ENCODE measurements around the gene LILRB5. TPM values are rescaled to one million over a fixed set of nuclear protein-coding genes. Genes with fewer than 3 reads are reported as not detected.
"Not testable (repeated sequence)": the region's sequence is repeated elsewhere in the genome, so short reads cannot be mapped to it uniquely, and the experiment has no call there.

The LILRB5 gene
- total RNA-seq, 4 donors from 2014 or later, result 8.3 to 49.5 (median 17.0) TPM

DNA sequence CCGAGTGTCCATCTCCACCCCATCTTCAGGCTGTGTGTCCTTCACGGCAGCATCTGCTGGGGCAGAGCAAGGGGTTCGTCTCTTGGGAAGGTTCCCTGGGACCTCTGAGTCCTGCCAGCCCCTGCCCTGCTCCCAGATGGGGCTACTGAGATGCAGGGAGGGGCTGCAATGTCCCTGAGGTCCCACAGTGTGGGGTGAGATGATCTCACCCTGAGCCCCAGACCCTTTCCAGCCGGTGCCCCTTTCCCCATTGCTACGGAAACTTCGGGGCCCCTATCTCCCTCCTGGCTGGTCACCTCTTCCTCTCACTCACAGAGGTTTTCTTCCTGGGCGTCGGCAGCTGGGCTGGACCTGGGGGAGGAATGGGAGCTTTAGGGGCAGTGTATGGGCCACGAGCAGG is 18.9 kb upstream of the LILRB5 start:
- peaks cover 0 to 6% of the 10 kb centered on the region in 2 donors for H3K27me3 ChIP-seq

DNA sequence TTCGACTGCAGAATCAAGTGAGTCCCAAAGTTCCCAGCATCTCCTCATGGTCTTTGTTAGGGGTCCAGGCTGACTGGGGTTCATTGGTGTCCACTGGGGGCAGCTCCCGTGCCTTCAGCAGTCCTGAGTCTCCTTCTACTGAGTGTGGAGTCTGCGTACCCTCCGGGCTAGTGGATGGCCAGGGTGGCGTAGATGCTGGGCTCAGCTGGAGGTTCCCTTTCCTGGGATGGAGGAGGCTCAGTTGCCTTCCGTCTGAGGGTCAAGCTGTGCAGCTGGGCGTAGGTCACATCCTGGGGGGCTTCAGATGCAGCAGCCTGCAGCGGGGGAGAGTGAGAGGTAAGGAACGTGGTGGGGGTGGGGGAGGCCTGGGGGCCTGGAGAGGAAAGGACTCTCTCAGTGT is 17.4 kb upstream of the LILRB5 start:
- not testable (repeated sequence) for H3K9me3 ChIP-seq; H3K4me1 ChIP-seq; H3K4me3 ChIP-seq; H3K27ac ChIP-seq; DNase-seq (ENCODE audit: low spot score in 2 of 2); H3K36me3 ChIP-seq; H3K27me3 ChIP-seq
- 30 to 49% methylated on average over 5 to 8 of the region's 9 CpGs for WGBS, 2 donors

More for the DNA sequence above, 18.9 kb upstream of the LILRB5 start:
- H3K27ac ChIP-seq, result no peak overlapping the region
- TF ChIP-seq POLR2A (IDR thresholded peaks at IDR 0.05) (no peak), EP300 (IDR thresholded peaks at IDR 0.05) (no peak)
- TF ChIP-seq, protein P1, sequence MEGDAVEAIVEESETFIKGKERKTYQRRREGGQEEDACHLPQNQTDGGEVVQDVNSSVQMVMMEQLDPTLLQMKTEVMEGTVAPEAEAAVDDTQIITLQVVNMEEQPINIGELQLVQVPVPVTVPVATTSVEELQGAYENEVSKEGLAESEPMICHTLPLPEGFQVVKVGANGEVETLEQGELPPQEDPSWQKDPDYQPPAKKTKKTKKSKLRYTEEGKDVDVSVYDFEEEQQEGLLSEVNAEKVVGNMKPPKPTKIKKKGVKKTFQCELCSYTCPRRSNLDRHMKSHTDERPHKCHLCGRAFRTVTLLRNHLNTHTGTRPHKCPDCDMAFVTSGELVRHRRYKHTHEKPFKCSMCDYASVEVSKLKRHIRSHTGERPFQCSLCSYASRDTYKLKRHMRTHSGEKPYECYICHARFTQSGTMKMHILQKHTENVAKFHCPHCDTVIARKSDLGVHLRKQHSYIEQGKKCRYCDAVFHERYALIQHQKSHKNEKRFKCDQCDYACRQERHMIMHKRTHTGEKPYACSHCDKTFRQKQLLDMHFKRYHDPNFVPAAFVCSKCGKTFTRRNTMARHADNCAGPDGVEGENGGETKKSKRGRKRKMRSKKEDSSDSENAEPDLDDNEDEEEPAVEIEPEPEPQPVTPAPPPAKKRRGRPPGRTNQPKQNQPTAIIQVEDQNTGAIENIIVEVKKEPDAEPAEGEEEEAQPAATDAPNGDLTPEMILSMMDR (IDR thresholded peaks at IDR 0.05), result no peak
- DNase-seq (ENCODE audit: low spot score in 2 of 2), result no peak
- no peaks in the 10 kb centered on the region for H3K9me3 ChIP-seq
- no peaks in the 10 kb centered on the region for H3K36me3 ChIP-seq
- WGBS, 2 donors, result 61 to 70% methylated on average over 6 to 8 of the region's 9 CpGs
- H3K4me3 ChIP-seq, result no peak overlapping the region
- H3K4me1 ChIP-seq, result no peaks in the 10 kb centered on the region

GRCh38 chr19:54273821-54274220 is 16.7 kb upstream of the LILRB5 start:
- no peak for DNase-seq (ENCODE audit: low spot score in 2 of 2)
- Histone ChIP-seq H3K27ac (no peak overlapping the region), H3K9me3 (no peaks in the 10 kb centered on the region), H3K27me3 (peaks cover 0 to 6% of the 10 kb centered on the region in 2 donors), H3K4me3 (no peak overlapping the region), H3K36me3 (no peaks in the 10 kb centered on the region), H3K4me1 (no peaks in the 10 kb centered on the region)
- 57 to 61% methylated on average over 3 of the region's 3 CpGs for WGBS, 2 donors
- TF ChIP-seq, protein P1 (IDR thresholded peaks at IDR 0.05), result no peak
- no peak for TF ChIP-seq EP300 (IDR thresholded peaks at IDR 0.05)
- TF ChIP-seq POLR2A (IDR thresholded peaks at IDR 0.05), result no peak

DNA sequence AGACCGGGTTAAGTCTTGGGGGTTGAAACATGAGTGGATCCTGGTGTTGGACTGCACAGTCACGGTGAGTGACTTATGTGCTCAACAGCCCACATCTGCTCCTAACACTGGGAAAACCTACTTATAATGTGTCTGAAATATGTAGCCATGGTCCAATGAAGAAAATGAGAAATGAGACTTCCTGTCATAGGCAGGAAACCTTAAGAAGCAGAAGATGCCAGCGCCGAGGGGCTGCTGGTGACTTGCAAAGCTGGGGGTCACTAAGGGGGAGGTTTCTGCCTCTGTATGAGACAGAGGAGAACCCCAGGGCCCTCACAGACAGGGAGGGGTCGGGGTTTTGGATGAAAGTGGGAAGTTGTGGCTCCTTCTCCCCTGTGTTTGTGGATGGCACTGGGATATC is 15.1 kb upstream of the LILRB5 start:
- not testable (repeated sequence) for H3K4me1 ChIP-seq; H3K36me3 ChIP-seq; H3K27me3 ChIP-seq; H3K4me3 ChIP-seq; H3K27ac ChIP-seq; H3K9me3 ChIP-seq; DNase-seq (ENCODE audit: low spot score in 2 of 2)
- 64 to 67% methylated on average over 5 of the region's 5 CpGs for WGBS, 2 donors

DNA sequence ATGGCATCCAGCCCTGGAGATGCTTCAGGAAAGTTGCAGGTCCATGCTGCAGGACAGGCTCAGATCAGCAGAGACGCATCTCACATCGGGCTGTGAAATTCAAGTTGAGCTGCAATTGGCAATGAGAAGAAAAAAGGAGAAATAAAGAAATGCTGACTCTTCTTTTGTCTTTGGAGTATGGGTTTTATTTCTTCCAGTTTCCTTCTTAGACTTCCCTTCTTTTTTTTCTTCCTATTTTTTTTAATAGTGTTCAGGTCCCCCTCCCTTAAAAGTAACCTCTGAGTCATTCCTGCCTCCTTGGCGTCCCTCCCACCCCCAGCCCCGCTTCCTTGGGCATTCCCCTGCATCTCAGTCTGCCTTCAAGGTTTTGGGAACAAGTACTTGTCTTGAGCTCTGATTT is 14.5 kb upstream of the LILRB5 start:
- not testable (repeated sequence) for H3K4me3 ChIP-seq; H3K27ac ChIP-seq; H3K36me3 ChIP-seq; H3K27me3 ChIP-seq; H3K9me3 ChIP-seq; DNase-seq (ENCODE audit: low spot score in 2 of 2); H3K4me1 ChIP-seq
- 49 to 62% methylated on average over 4 of the region's 4 CpGs for WGBS, 2 donors

DNA sequence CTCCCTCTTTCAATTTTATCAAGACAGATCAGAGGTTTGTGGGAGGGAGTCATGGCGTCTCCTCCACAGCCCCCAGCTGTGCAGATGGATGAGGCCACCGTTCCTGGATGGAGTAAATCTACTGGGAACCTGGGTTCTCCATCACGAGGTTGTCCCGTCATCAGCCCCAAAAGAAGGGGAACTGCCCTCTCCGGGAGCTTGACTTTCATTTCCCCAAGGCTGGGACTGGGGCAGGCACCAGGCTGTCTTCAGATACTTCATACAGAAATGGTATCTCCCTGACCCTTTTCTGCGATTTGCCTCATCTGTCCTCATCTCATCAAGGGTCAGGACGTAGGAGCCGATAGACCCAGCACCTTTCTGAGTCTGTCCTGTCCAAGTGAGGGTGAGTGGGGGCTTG is 14.0 kb upstream of the LILRB5 start:
- Histone ChIP-seq H3K27ac (no peak overlapping the region), H3K27me3 (no peaks in the 10 kb centered on the region), H3K4me1 (no peaks in the 10 kb centered on the region), H3K9me3 (no peaks in the 10 kb centered on the region), H3K4me3 (no peak overlapping the region), H3K36me3 (no peaks in the 10 kb centered on the region)
- TF ChIP-seq EP300 (IDR thresholded peaks at IDR 0.05), result peak in 1 of 2 donors; percentile 18
- TF ChIP-seq, protein P1 (IDR thresholded peaks at IDR 0.05), result no peak
- DNase-seq (ENCODE audit: low spot score in 2 of 2), result peak in 1 of 2 donors; percentile 27
- 72 to 77% methylated on average over 7 to 8 of the region's 8 CpGs for WGBS, 2 donors

- H3K4me3 ChIP-seq, result no peak overlapping the region
- no peaks in the 10 kb centered on the region for H3K9me3 ChIP-seq
- no peak for DNase-seq (ENCODE audit: low spot score in 2 of 2)
- H3K36me3 ChIP-seq, result no peaks in the 10 kb centered on the region
- H3K27ac ChIP-seq, result no peak overlapping the region
- TF ChIP-seq, protein P1 (IDR thresholded peaks at IDR 0.05), result no peak
- no peak for TF ChIP-seq POLR2A (IDR thresholded peaks at IDR 0.05)
- no peaks in the 10 kb centered on the region for H3K4me1 ChIP-seq
- H3K27me3 ChIP-seq, result no peaks in the 10 kb centered on the region
- WGBS, 2 donors, result 62 to 65% methylated on average over 2 of the region's 2 CpGs
These were observed 11.9 kb upstream of the LILRB5 start for GRCh38 chr19:54268936-54269335.
